GM18502 (cell line): ENCODE measurements around the gene TUBB.

ENCODE experiments used
- ATAC-seq: cut with Tn5 transposase; IDR thresholded peaks from one replicate; pipeline ENCODE4 v1.9.1; 2021; ENCODE audit warnings: mild to moderate bottlenecking; ENCODE audit not compliant: unreplicated experiment, poor library complexity

TUBB gene

DNA sequence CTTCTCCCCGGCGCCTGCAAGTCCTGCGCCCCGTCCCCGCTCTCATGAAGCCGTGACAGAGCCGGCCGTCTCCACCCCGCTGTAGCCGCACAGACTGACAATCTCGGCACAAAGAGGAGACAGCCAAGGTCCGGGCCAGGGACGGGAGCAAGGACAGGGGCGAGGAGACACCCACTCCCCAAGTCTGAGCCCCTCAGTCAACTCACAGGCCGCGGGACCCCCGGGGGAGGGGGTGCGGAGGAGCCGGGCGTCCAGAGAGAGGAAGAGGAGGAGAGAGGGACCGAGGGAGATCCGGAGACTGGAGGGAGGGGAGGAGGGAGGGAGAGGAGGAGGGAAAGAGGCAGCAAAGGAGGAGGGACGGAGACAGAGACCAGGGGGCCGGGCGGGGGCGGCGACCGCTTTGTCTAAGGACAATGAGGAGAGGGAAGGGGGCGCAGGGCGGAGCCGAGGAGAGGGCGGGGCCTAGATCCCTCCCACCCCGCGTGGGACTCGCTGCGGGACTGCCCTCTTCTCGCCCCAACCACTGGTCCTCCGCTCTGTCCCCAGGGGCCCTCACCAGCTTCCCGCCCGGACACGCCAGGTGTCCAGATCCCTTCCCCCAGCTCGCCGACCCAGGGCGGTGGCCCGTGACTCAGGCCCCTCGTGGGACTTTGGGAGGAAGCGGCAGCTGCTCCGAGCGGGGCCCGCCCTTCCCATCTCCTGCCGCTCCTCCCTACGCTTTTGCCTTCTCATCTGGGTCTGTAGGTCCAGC, 33.1 kb upstream of the TUBB start:
- peak; percentile 41 for ATAC-seq

DNA sequence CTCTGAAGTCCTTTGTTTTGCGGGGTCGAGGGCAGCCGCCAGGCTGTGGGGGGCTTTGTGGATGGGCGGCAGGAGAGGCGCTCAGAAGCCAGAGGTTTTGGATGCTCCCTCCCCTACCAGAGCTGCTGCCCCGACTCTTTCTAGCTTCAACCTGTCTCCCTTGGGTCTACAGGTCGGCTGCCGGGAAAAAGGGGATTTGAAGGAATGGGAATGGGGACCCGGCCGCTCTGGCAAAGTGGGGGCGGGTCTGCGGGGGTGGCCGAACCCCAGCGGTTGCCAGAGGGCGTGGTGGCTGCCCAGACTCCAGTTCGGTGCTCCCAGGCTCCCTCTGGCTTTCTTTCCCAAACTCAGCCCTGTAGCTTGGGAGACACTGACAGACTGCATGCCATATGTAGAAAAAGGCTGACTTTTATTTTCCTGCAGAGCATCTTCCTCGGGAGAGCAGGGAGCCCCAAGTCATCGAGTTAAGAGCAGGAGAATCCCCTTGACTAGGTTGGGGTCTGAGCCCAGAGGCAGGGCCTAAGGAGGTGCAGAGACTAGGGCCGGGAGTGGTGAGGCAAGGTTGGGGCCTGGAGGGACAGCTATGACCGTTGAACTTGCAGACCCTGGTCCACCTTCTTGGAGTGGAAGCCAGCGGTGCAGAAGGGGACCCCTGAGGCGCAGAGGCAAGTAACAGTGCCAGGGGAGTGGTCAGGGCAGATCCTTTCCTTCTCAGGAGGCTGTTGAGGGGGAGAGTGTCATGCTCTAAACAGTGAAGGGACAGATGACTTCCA, 32.3 kb upstream of the TUBB start:
- ATAC-seq = no peak

DNA sequence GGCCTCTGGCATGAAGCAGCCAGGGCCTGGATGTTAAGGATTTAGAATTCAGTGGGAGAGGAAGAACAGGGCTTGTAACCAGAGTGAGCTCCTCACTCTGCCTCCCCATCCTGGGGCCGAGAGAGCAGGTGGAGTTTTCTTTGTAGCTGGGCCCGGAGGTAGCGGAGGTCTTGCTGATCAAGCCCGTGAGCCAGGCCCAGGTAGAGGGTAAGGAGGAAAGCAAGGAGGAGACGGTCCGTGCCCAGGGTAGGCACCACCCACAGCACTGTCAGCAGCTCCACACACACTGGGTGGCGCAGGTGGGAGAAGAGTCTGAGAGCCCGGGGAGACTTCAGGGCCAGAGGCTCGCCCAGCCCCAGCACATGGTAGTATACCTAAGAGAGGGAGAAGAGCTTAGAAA, 31.6 kb upstream of the TUBB start:
- no peak for ATAC-seq

DNA sequence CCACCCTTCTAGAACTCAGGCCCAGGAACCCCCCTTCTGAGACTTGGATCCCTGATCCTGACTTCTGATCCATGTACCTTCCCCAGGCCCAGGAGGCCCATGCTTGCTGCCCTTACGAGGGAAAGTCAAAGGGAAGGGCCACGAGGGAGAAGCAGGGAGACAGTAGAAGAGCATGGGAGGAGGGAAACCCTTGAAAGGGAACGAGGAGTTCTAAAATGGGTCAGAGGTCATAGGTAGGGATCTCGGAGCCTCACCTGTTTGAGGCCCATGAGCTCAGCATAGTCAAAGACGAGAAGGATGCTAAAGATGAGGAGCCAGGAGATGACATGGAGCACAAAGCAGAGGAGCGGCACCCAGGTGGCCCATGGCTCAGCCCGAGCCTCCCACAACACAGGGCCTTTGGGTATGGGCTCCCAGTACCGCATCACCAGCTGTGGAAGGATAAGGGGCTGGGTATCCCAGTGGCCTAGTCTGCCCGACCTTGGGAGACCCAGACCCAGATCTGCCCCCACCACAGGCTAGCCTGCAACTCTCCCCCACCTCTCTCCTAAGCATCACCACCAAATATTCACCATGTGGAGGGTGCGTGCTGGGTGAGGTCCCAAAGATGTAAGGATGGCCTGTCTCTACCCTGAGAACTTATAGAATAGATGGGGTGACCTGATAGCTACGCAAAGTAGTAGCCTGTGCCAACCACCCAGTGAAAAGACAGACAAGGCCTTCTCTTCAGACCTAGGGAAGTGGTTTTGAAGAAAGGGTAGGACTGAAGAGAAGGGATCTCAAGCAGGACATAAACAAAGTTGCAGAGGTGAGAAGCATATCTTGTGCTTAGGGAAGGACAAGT, 30.9 kb upstream of the TUBB start:
- no peak for ATAC-seq

DNA sequence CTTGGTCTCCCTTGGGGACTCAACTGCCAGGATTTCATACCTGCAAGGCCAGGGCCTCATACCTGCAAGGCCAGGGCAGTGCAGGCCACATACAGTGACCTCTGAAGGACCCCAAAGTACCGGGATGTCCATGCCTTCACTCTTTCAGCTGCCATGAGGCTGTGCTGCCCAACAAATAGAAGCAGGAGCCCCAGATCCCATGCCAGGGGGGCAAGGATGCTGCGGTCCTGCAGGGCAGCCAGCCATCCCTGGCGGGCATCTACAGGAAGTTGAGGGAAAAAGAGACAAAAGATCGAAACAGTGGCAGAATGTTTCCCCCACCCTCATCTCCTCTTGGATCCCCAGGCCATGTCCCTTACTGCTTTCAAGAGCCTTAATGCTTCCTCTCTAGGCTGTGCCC, 30.2 kb upstream of the TUBB start:
- ATAC-seq = no peak

- no peak for ATAC-seq
These were observed 29.5 kb upstream of the TUBB start, which contains the start of gene NRM for GRCh38 chr6:30690403-30691207. TSS of gene NRM (minus strand) at chr6:30690984. CDS start at chr6:30690974, 10 bp downstream.

DNA sequence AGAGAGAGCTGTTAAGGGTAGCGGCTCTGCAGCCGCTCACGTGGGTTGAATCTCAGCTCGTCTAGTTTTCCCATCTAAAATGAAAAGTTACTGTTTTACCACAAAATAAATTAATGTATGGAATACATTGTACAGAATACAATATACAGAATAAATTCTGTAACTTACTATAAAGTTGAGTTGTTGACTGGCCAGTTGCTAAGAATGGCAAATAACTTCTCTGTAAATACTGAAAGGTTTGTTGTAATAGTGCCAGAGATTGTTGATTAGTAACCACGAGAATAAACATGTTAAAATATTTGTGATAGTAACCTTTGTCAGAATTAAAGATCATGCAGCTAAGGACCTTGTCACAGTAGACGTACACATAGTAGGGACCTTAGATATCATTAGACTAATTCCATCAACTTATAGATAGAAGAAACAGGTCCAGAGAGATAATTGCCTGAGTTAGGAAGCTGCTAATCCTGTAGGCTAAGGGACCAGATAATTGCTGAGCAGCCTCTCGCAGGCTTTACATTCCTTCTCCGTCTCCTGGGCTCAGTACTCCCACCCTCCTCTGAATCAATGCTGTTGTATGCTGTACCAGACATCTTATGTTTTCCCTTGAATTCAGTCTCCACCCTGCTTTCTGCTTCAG, 28.8 kb upstream of the TUBB start:
- ATAC-seq = no peak

DNA sequence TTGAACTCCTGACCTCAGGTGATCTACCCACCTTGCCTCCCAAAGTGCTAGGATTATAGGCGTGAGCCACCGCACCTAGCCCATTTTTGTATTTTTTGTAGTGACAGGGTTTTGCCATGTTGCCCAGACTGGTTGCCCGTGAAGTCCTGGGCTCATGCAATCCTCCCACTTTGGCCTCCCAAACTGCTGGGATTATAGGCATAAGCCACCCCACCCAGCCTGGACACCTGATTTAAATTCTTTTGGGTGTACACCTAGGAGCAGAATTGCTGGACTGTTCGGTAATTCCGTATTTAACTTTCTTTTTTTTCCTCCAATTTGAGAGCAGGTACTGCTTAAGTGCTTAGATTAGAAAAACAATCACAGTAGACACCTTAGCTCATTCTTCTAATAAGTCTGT, 23.7 kb upstream of the TUBB start:
- ATAC-seq = no peak

DNA sequence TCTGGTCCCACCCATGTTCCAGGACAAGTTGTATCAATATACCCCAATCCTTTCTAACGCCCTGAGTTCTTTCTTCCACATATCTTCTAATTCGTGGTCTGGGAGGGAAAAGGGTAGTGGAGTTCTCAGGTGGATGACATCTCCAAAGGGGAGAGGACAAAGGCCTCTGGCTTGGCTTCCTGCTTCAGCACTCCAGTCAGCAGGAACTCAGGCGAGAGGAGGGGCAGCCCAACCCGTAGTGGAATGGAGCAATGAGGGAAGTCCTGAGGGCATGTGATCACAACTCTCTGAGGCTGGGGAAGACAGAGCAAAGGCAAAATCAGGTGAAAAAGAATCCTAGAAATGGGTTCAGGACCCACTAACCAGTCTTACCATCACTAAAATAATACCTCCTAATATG, 19.8 kb upstream of the TUBB start:
- ATAC-seq = no peak

GRCh38 chr6:30703011-30703410, 17.1 kb upstream of the TUBB start:
- ATAC-seq = no peak

DNA sequence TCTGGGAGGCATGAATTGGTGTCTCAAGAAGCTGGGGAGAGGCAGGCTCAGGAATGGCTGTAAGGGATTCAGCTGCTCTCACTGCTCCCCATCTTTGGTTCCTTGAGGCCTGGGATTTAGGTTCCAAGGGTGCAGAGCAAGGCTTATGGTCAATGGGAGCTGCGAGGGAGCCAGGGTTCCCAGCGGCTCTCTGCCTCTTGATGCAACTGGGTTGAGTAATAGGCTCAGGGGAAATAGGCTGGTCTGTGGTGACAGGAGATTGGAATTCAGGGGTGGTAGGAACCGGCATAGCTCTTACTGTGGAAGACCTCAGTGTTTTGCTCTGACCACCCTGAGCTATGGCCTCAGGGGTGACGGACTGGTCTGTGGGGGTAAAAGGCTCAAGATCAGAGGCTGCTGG, 16.3 kb upstream of the TUBB start:
- ATAC-seq = no peak

- no peak for ATAC-seq
These were observed 14.5 kb upstream of the TUBB start for GRCh38 chr6:30705620-30706019.

DNA sequence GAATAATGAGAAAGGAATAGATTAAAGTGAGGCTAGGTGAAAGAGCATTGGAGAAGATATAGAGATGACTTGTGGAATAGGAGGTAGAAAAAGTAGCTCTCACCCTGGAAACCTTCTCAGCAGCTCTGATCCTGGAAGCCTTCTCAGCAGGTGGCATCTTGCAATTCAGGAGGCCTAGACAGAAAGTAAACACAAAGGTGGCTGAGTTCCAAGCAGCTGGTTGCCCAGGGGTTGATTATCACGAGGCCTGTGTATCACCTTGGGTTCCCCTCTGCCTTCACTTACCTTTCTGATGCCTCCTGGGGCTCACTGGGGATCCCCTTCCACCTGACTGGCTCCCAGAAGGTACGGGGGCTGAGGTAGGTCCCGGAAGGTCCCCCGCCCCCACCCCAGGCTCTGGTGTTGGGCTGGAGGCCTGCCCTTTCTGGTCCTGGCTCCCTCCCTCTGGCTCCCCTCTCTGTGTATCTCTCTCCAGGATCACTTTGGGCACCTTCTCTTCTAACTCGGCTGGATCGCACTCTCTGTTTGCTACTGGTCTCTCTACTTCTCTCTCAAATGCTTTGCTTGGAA, 12.8 kb upstream of the TUBB start:
- no peak for ATAC-seq

GRCh38 chr6:30709101-30709868, 10.9 kb upstream of the TUBB start:
- ATAC-seq = no peak

DNA sequence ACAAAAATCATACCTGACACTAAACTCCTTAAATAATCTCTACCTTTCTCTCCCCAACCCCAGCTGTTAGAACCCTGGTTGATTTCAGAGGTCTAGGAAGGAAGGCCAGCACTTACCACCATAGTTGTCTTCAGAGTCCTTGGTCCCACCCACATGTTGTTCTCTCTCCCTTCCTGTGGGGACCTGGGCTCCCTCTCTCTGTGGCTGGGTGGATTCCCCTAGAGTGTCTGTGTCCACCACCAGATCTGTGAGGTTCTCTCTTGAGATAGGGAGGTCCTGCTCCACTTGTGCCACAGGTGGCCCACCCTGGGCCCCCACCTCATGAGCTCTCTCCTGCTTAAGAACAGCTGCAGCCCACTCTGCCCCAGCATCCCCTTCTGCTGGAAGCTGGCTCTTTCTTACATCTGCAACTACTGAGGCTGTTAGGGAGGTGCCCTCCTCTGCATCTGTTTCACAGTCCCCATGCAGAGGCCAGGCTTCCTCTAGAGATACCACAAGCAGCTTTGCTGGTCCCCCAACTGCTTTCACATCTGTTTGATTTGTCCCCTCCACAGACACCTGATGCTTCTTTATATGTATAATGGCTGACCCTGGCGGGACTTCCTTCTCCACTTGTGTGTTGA, 8.3 kb upstream of the TUBB start:
- no peak for ATAC-seq

DNA sequence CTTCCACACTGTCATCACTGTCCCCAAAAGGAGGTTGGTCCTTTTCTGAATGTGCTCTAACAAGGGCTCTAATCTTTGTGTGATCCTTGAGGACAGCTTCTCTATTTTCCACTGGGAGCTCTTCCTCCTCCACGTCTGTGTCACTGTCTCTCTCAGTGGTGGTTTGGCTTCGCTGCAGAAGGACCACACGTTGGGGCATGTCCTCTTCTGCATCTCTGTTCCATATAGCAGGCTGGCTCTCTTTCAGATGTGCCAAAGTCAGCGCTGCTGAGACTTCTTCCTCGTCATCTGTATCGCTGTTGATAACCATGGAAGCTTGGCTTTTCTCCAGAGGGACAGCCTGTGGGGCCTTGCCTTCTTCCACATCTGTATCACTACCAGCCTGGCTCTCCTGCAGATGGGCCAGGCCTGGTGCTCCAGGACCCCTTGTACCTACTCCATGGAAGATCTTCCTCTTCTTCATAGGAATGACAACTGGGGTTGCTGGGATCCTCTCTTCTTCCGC, 7.7 kb upstream of the TUBB start:
- ATAC-seq = no peak

DNA sequence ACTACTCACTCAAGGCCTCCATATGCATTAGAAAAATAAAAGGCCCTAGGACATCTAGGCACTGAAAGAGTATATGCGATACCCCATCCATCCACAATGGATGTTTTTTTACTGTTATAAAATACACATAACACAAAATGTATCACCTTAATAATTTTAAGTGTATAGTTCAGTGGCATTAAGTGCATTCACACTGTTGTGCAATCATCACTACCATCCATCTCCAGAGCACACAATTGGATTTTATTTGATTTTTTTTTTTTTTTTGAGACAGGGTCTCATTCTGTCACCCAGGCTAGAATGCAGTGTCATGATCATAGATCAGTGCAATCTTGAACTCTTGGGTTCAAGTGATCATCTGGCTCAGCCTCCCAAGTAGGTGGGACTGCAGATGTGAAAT, 5.9 kb upstream of the TUBB start:
- no peak for ATAC-seq

- no peak for ATAC-seq
These were observed 3.3 kb upstream of the TUBB start for GRCh38 chr6:30716879-30717128.
